HepG2 (cell line): Measurements from ENCODE around the gene SDF2. TPM values are rescaled to one million over a fixed set of nuclear protein-coding genes. Genes with fewer than 3 reads are reported as not detected.
A peak's percentile ranks its signal among the peaks of the same experiment; 100 is the strongest.
"Not testable (repeated sequence)": the region's sequence is repeated elsewhere in the genome, so short reads cannot be mapped to it uniquely, and the experiment has no call there.

Experiments used
- ATAC-seq: fragments of 200-7000 bp; cut with Tn5 transposase; 3 replicates; pipeline ENCODE4 v1.9.1; 2020; ENCODE audit warnings: mild to moderate bottlenecking, moderate library complexity
- BruUV-seq: library from RNA; stranded (reverse); fragments of 400-500 nt; replicated peaks from 2 replicates; lab custom pipeline; 2021; lab: Mats Ljungman, UMichigan
- CTCF ChIA-PET: fragments of 300-600 bp; formaldehyde crosslinking; extraction: SDS; loops from one replicate; lab custom pipeline; 2021; ENCODE audit warnings: low total read pairs, inconsistent platforms, low intra/inter-chr PET ratio; lab: Yijun Ruan, JAX
- POLR2A ChIA-PET: fragments of 350-600 bp; sonication (Branson Sonifier 250); formaldehyde crosslinking; loops from one replicate; lab custom pipeline; 2020; ENCODE audit warnings: antibody characterized with exemption, inconsistent platforms; lab: Yijun Ruan, JAX
- DNase-seq: peaks from one replicate; pipeline ENCODE4 v3.0.0-alpha.2; 2015; ENCODE audit warnings: low spot score
- FAIRE-seq: peaks from 3 replicates; lab custom pipeline; 2011; peaks lifted over from hg19 to GRCh38; lab: Jason Lieb, UNC
- H2AFZ ChIP-seq: one replicate; pipeline ENCODE4 v1.6.1; 2011; ENCODE audit warnings: low read length, inconsistent platforms
- H3K27ac ChIP-seq: fragments of 300-600 bp; 3 replicates; pipeline ENCODE4 v1.8.0; 2011; ENCODE audit warnings: mixed run types, mild to moderate bottlenecking, mixed read lengths, low read length, inconsistent platforms; ENCODE audit not compliant: insufficient read depth; ENCODE audit errors: extremely low read length
- H3K27me3 ChIP-seq, 2 experiments: fragments of 200-600 bp in 1 of 2; 2 replicates in 1 of 2; 3 replicates in 1 of 2; pipeline versions ENCODE4 v1.6.0 to v1.8.0; 2011; ENCODE audit warnings: low read length in 2 of 2, mild to moderate bottlenecking in 2 of 2, moderate library complexity in 2 of 2, inconsistent platforms in 1 of 2; ENCODE audit not compliant: insufficient read depth in 2 of 2, control insufficient read depth in 1 of 2
- H3K36me3 ChIP-seq, 2 experiments: fragments of 200-600 bp in 1 of 2; replicated peaks in 1 of 2; 2 replicates in 1 of 2; 3 replicates in 1 of 2; pipeline versions ENCODE4 v1.5.1 to v1.8.0; 2011; ENCODE audit warnings: low read length in 2 of 2, inconsistent platforms in 1 of 2; ENCODE audit not compliant: insufficient read depth in 2 of 2, control insufficient read depth in 1 of 2
- H3K4me1 ChIP-seq: 2 replicates; pipeline ENCODE4 v1.5.1; 2012; ENCODE audit warnings: low read length, inconsistent platforms; ENCODE audit not compliant: insufficient read depth
- H3K4me2 ChIP-seq: 2 replicates; pipeline ENCODE4 v1.6.0; 2011; ENCODE audit warnings: low read depth, low read length, inconsistent platforms
- H3K4me3 ChIP-seq, 3 experiments: fragments of 200-600 bp in 1 of 3; sonication (generic), shearing (Covaris generic) in 1 of 3; replicated peaks in 1 of 3; 2 replicates each; pipeline ENCODE4 v1.5.1; 2011 to 2016; ENCODE audit warnings: low read length in 3 of 3, inconsistent platforms in 2 of 3, low read depth in 2 of 3, mild to moderate bottlenecking in 2 of 3, control low read depth in 1 of 3, mixed read lengths in 1 of 3; ENCODE audit not compliant: insufficient read depth in 1 of 3
- H3K79me2 ChIP-seq: one replicate; pipeline ENCODE4 v1.6.1; 2011; ENCODE audit warnings: low read length, inconsistent platforms; ENCODE audit not compliant: insufficient read depth
- H3K9ac ChIP-seq: 2 replicates; pipeline ENCODE4 v1.6.0; 2011; ENCODE audit warnings: mild to moderate bottlenecking, low read depth, low read length, inconsistent platforms; ENCODE audit not compliant: insufficient read depth
- H3K9me3 ChIP-seq: 2 replicates; pipeline ENCODE4 v1.5.1; 2012; ENCODE audit warnings: mild to moderate bottlenecking, low read length
- H4K20me1 ChIP-seq: 2 replicates; pipeline ENCODE4 v1.6.0; 2011; ENCODE audit warnings: inconsistent platforms, mild to moderate bottlenecking, low read length, moderate library complexity; ENCODE audit not compliant: insufficient read depth
- ZNF687 ChIP-seq: sonication (generic); formaldehyde crosslinking; IDR thresholded peaks from 2 replicates; pipeline ENCODE4 v1.5.1; 2020; ENCODE audit warnings: mild to moderate bottlenecking, missing genetic modification reagents, moderate library complexity
- WGBS: methylation state at CpG from one replicate; pipeline ENCODE4 v1.1.6; 2017; ENCODE audit warnings: low lambda C conversion rate; 5-methylcytosine and 5-hydroxymethylcytosine counted together
- in situ Hi-C: cut with HindIII; loops from 2 replicates; pipeline ENCODE4 v1.10.0; 2017; ENCODE audit warnings: low pct_unique_long_range_greater_than_20kb; ENCODE audit not compliant: extremely low pct_ligation_motif_present
- intact Hi-C: fragments of 100-400 bp; cut with micrococcal nuclease; formaldehyde crosslinking; loops from one replicate; pipeline ENCODE4 v1.10.0; 2022; ENCODE audit not compliant: unreplicated experiment
- polyA plus RNA-seq, 8 experiments: library from polyadenylated mRNA; depleted of rRNA in 3 of 8; stranded (reverse) in 7 of 8; unstranded in 1 of 8; fragments of >200 nt; fragmentation: Illumina TruSeq in 4 of 8; extraction: Trizol in 4 of 8; gene quantifications; 2 replicates each; pipeline versions ENCODE4 v1.2.1 to v1.2.3, GENCODE V29; 2011 to 2016; ENCODE audit warnings: low read depth in 4 of 8, missing spikeins in 1 of 8, mixed read lengths in 1 of 8; ENCODE audit not compliant: insufficient read depth in 1 of 8
- total RNA-seq, 5 experiments: library from RNA; depleted of rRNA; stranded (reverse); fragments of >200 nt; fragmentation: Illumina TruSeq; extraction: Trizol; gene quantifications; 2 replicates each; pipeline ENCODE4 v1.2.3, GENCODE V29; 2016; ENCODE audit warnings: low read depth in 1 of 5

SDF2 gene
- total and polyA plus RNA-seq, 2 of the 13 experiments (the other 11 are each of a cell fraction or from before 2014, with no cell fraction given) = 58.2 to 58.4 TPM

- H3K36me3 ChIP-seq, CTCF ChIA-PET, H3K4me3 ChIP-seq, BruUV-seq, intact Hi-C loops, H3K27me3 ChIP-seq, H3K4me2 ChIP-seq, FAIRE-seq, DNase-seq, H3K9ac ChIP-seq, in situ Hi-C loops, H3K9me3 ChIP-seq, ATAC-seq, POLR2A ChIA-PET, H3K27ac ChIP-seq, H2AFZ ChIP-seq, H4K20me1 ChIP-seq: not testable (repeated sequence)
- peaks cover 52% of the 10 kb centered on the region for H3K79me2 ChIP-seq
- peaks cover 36% of the 10 kb centered on the region for H3K4me1 ChIP-seq
- 96% methylated on average over 21 of the region's 23 CpGs for WGBS
These were observed 2.2 kb downstream of the SDF2 start for GRCh38 chr17:28659497-28659881.

- H3K4me2 ChIP-seq, BruUV-seq, H3K27me3 ChIP-seq, H2AFZ ChIP-seq, H3K36me3 ChIP-seq, H3K4me3 ChIP-seq, ATAC-seq, intact Hi-C loops, H3K9ac ChIP-seq, DNase-seq, FAIRE-seq, H4K20me1 ChIP-seq, CTCF ChIA-PET, in situ Hi-C loops, H3K27ac ChIP-seq, H3K9me3 ChIP-seq: not testable (repeated sequence)
- peak; percentile 54 for TF ChIP-seq ZNF687 (CRISPR knock-in tag)
- Histone ChIP-seq H3K4me1 (peaks cover 31% of the 10 kb centered on the region), H3K79me2 (peaks cover 47% of the 10 kb centered on the region)
- POLR2A ChIA-PET = interaction anchor here (1.7 kb wide), 1 partner anchor 14 kb away, joined by 13 read pairs; the partner anchor contains the start of gene BLTP2
- 94% methylated on average over 25 of the region's 46 CpGs for WGBS
These were observed 2.8 kb downstream of the SDF2 start for GRCh38 chr17:28658766-28659496.
